ENCODE measurements around the gene TRIM8. TPM values are rescaled to one million over a fixed set of nuclear protein-coding genes. Genes with fewer than 3 reads are reported as not detected.

The TRIM8 gene
- total and polyA plus RNA-seq, 2 donors (not counting 3 experiments of a cell fraction or from before 2014, with no cell fraction given): 74.1 to 114 TPM

- Histone ChIP-seq H3K27me3 (ENCODE audit: control insufficient read depth in 2 of 2, insufficient read depth in 2 of 2, low read length in 2 of 2) (no peaks in the 10 kb centered on the region), H3K9me3 (replicated peaks; ENCODE audit: control insufficient read depth, insufficient read depth, low read length) (no peaks in the 10 kb centered on the region), H3K27ac (ENCODE audit: insufficient read depth, low read depth, low read length) (no peak overlapping the region), H3K4me2 (ENCODE audit: insufficient read depth, low read length) (no peak overlapping the region), H3K9me1 (replicated peaks; ENCODE audit: control insufficient read depth, extremely low read depth, insufficient read depth, low read length) (no peaks in the 10 kb centered on the region), H4K20me1 (replicated peaks; ENCODE audit: control insufficient read depth, extremely low read depth, insufficient read depth, low read length) (no peaks in the 10 kb centered on the region), H3K9ac (replicated peaks; ENCODE audit: extremely low read depth, insufficient read depth, low read length) (no peak overlapping the region), H3K36me3 (ENCODE audit: control insufficient read depth in 2 of 2, extremely low read depth in 1 of 2, insufficient read depth in 2 of 2, low read length in 2 of 2) (no peaks in the 10 kb centered on the region), H3K4me3 (replicated peaks in 1 of 3; ENCODE audit: insufficient read depth in 1 of 3, low read depth in 1 of 3, low read length in 3 of 3) (no peak overlapping the region), H2AFZ (ENCODE audit: low read depth, low read length) (no peak overlapping the region), H3K79me2 (ENCODE audit: control insufficient read depth, insufficient read depth, low read length) (no peaks in the 10 kb centered on the region), H3K4me1 (ENCODE audit: control insufficient read depth, extremely low read depth, insufficient read depth, low read length) (no peaks in the 10 kb centered on the region)
- intact Hi-C loops (cut with micrococcal nuclease): no loop called here
- ChIA-PET POLR2A (no interaction called here), CTCF (no interaction called here)
- TF ChIP-seq FOS (IDR thresholded peaks at IDR 0.05; ENCODE audit: borderline replicate concordance, insufficient read depth, low read length): no peak
- no peak for TF ChIP-seq MAX (IDR thresholded peaks at IDR 0.05; ENCODE audit: insufficient read depth, insufficient read length)
- TF ChIP-seq GATA2 (IDR thresholded peaks at IDR 0.05; ENCODE audit: insufficient read depth, insufficient read length, low read depth, low read length): no peak
- no peak for TF ChIP-seq CTCF (IDR thresholded peaks at IDR 0.05; ENCODE audit: extremely low read depth in 1 of 2, insufficient read depth in 1 of 2, low read depth in 1 of 2, low read length in 2 of 2)
- no peak for TF ChIP-seq JUN (IDR thresholded peaks at IDR 0.05; ENCODE audit: borderline replicate concordance, insufficient read depth, insufficient read length, low read depth)
- TF ChIP-seq EZH2 (IDR thresholded peaks at IDR 0.05; ENCODE audit: borderline replicate concordance, low read depth, low read length, severe bottlenecking): no peak
- TF ChIP-seq MYC (IDR thresholded peaks at IDR 0.05; ENCODE audit: low read depth, low read length): no peak
- TF ChIP-seq POLR2AphosphoS5 (IDR thresholded peaks at IDR 0.05; ENCODE audit: insufficient read depth, low read depth, low read length): no peak
- no peak for TF ChIP-seq POLR2A (IDR thresholded peaks at IDR 0.05; ENCODE audit: low read depth, low read length)
- DNase-seq (ENCODE audit: low read depth, low spot score) (no peak), FAIRE-seq (no peak)
- no TSS peak for BruUV-seq (replicated peaks)
- dilution Hi-C loops (cut with MboI; ENCODE audit: extremely low pct_ligation_motif_present, low sequenced_read_pairs): no loop called here
Observed at GRCh38 chr10:102704915-102705314, 60.6 kb downstream of the TRIM8 start.

Measured in endothelial cell of umbilical vein (primary cell).